SU-DHL-6 (cell line): Measurements from ENCODE around the gene CSTB.

Source experiments
- EZH2phosphoT487 ChIP-seq: fragments of 200-600 bp; sonication (generic), shearing (Covaris generic); conservative IDR thresholded peaks from 2 replicates; pipeline ENCODE4 v1.6.1; 2018; ENCODE audit warnings: mild to moderate bottlenecking, antibody characterized with exemption, low read length, moderate library complexity, mixed read lengths
- TF ChIP-seq, protein P1 (sequence below): fragments of 200-600 bp; sonication (generic); IDR thresholded peaks from one replicate; pipeline ENCODE4 v1.5.1; 2017; ENCODE audit warnings: antibody characterized with exemption, mild to moderate bottlenecking, low read length, moderate library complexity; ENCODE audit not compliant: insufficient read depth, poor library complexity, severe bottlenecking

- TF ChIP-seq, protein P1, sequence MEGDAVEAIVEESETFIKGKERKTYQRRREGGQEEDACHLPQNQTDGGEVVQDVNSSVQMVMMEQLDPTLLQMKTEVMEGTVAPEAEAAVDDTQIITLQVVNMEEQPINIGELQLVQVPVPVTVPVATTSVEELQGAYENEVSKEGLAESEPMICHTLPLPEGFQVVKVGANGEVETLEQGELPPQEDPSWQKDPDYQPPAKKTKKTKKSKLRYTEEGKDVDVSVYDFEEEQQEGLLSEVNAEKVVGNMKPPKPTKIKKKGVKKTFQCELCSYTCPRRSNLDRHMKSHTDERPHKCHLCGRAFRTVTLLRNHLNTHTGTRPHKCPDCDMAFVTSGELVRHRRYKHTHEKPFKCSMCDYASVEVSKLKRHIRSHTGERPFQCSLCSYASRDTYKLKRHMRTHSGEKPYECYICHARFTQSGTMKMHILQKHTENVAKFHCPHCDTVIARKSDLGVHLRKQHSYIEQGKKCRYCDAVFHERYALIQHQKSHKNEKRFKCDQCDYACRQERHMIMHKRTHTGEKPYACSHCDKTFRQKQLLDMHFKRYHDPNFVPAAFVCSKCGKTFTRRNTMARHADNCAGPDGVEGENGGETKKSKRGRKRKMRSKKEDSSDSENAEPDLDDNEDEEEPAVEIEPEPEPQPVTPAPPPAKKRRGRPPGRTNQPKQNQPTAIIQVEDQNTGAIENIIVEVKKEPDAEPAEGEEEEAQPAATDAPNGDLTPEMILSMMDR = no peak
- TF ChIP-seq EZH2phosphoT487 = no peak
These were observed 36.2 kb upstream of the CSTB start for GRCh38 chr21:43812139-43812821.
